ENCODE data around the gene HOXA11. TPM values are rescaled to one million over a fixed set of nuclear protein-coding genes. Genes with fewer than 3 reads are reported as not detected.

The HOXA11 gene
- total RNA-seq, 4 donors from 2014 or later, result 5.1 to 7.9 (median 6.4) TPM

GRCh38 chr7:27192546-27193334, 7.7 kb upstream of the HOXA11 start:
- ATAC-seq (peak; percentile 19 to 39), DNase-seq (peak in 1 of 2 donors; percentile 40)
- H3K9me3 ChIP-seq, result no peaks in the 10 kb centered on the region
- in situ Hi-C loops (cut with MboI; ENCODE audit: low sequenced_read_pairs in 4 of 4), result loop anchor here (10.0 to 25.0 kb wide), 7 partner anchors 472 to 1430 kb away; partner anchors contain the start of genes CREB5 (in 1 of the 4) and HIBADH (in 1 of the 4)
- H3K27me3 ChIP-seq, result peaks cover 0 to 25% (median 10%) of the 10 kb centered on the region in 3 donors
- H3K27ac ChIP-seq, result peak overlapping the region; percentile 90 to 99 (median 95)
- H3K36me3 ChIP-seq, result no peaks in the 10 kb centered on the region
- TF ChIP-seq POLR2A (IDR thresholded peaks at IDR 0.05), result no peak
- no peak for TF ChIP-seq CTCF (IDR thresholded peaks at IDR 0.05 in 4 of 5, conservative IDR thresholded peaks at IDR 0.05 in 1 of 5)
- intact Hi-C loops (cut with DNase I; ENCODE audit: low total_unique reads), result loop anchor here (5.0 kb wide), 2 partner anchors 550 to 910 kb away; partner anchors contain the start of gene TAX1BP1
- H3K4me1 ChIP-seq, result peaks cover 14 to 57% of the 10 kb centered on the region in 2 donors
- H3K4me3 ChIP-seq, result peak overlapping the region; percentile 52 to 63 (median 58)

- Histone ChIP-seq H3K4me1 (peaks cover 14 to 51% of the 10 kb centered on the region in 2 donors), H3K9me3 (no peaks in the 10 kb centered on the region), H3K4me3 (peak overlapping the region; percentile 52 to 63 (median 58)), H3K27me3 (peaks cover 0 to 17% (median 6%) of the 10 kb centered on the region in 3 donors), H3K27ac (peak overlapping the region; percentile 90 to 99 (median 95)), H3K36me3 (no peaks in the 10 kb centered on the region)
- DNase-seq (peak in 1 of 2 donors; percentile 82), ATAC-seq (peak; percentile 23 to 28)
- in situ Hi-C loops (cut with MboI; ENCODE audit: low sequenced_read_pairs in 4 of 4), result loop anchor here (10.0 to 25.0 kb wide), 7 partner anchors 473 to 1430 kb away; partner anchors contain the start of genes CREB5 (in 1 of the 4) and HIBADH (in 1 of the 4)
- TF ChIP-seq CTCF (IDR thresholded peaks at IDR 0.05 in 4 of 5, conservative IDR thresholded peaks at IDR 0.05 in 1 of 5) (no peak), POLR2A (IDR thresholded peaks at IDR 0.05) (peak; percentile 56 to 68)
- intact Hi-C loops (cut with DNase I; ENCODE audit: low total_unique reads), result loop anchor here (5.0 kb wide), 2 partner anchors 550 to 910 kb away; partner anchors contain the start of gene TAX1BP1
Measured at GRCh38 chr7:27191833-27192545, 7.0 kb upstream of the HOXA11 start.

GRCh38 chr7:27191161-27191731, 6.2 kb upstream of the HOXA11 start:
- no peaks in the 10 kb centered on the region for H3K36me3 ChIP-seq
- H3K4me3 ChIP-seq, result peak overlapping the region; percentile 52 to 63 (median 58)
- H3K27ac ChIP-seq, result peak overlapping the region; percentile 90 to 99 (median 95)
- intact Hi-C loops (cut with DNase I; ENCODE audit: low total_unique reads) (loop anchor here (5.0 kb wide), 2 partner anchors 551 to 911 kb away; partner anchors contain the start of gene TAX1BP1), in situ Hi-C loops (cut with MboI; ENCODE audit: low sequenced_read_pairs in 4 of 4) (loop anchor here (10.0 to 25.0 kb wide), 7 partner anchors 474 to 1429 kb away; partner anchors contain the start of genes CREB5 (in 1 of the 4) and HIBADH (in 1 of the 4))
- ATAC-seq, result no peak
- no peak for TF ChIP-seq POLR2A (IDR thresholded peaks at IDR 0.05)
- no peak for TF ChIP-seq CTCF (IDR thresholded peaks at IDR 0.05 in 4 of 5, conservative IDR thresholded peaks at IDR 0.05 in 1 of 5)
- no peaks in the 10 kb centered on the region for H3K9me3 ChIP-seq
- H3K4me1 ChIP-seq, result peaks cover 14 to 46% of the 10 kb centered on the region in 2 donors
- H3K27me3 ChIP-seq, result peaks cover 0 to 15% (median 6%) of the 10 kb centered on the region in 3 donors
- no peak for DNase-seq

Measured in gastrocnemius medialis (tissue), 4 donors.